HCT116 (cell line): Measurements from ENCODE around the gene GNG13.

ENCODE experiments used
- EGR1 ChIP-seq: IDR thresholded peaks from 2 replicates; pipeline ENCODE4 v1.6.1; 2012; ENCODE audit warnings: low read depth
- EZH2 ChIP-seq: fragments of 200-600 bp; sonication (generic); IDR thresholded peaks from 2 replicates; pipeline ENCODE4 v1.6.1; 2017; ENCODE audit warnings: antibody characterized with exemption, mixed run types
- EZH2phosphoT487 ChIP-seq: fragments of 200-600 bp; IDR thresholded peaks from 2 replicates; pipeline ENCODE4 v1.6.1; 2018; ENCODE audit warnings: antibody characterized with exemption, borderline replicate concordance
- FOSL1 ChIP-seq: IDR thresholded peaks from 2 replicates; pipeline ENCODE4 v1.6.1; 2012; ENCODE audit warnings: low read depth
- POLR2A ChIP-seq: IDR thresholded peaks from 2 replicates; pipeline ENCODE4 v1.7.0; 2011; ENCODE audit warnings: borderline replicate concordance; ENCODE audit not compliant: insufficient read depth, insufficient read length; ENCODE audit errors: extremely low read depth
- POLR2AphosphoS5 ChIP-seq: IDR thresholded peaks from 2 replicates; pipeline ENCODE4 v1.6.1; 2011; ENCODE audit warnings: mild to moderate bottlenecking, low read depth, low read length, moderate library complexity
- RAD21 ChIP-seq: IDR thresholded peaks from 2 replicates; pipeline ENCODE4 v1.6.1; 2012; ENCODE audit warnings: low read depth, mild to moderate bottlenecking
- SIN3A ChIP-seq: IDR thresholded peaks from 2 replicates; pipeline ENCODE4 v1.6.1; 2012; ENCODE audit warnings: low read depth
- SP1 ChIP-seq: IDR thresholded peaks from 2 replicates; pipeline ENCODE4 v1.6.1; 2012; ENCODE audit warnings: low read depth
- TCF7L2 ChIP-seq: IDR thresholded peaks from 2 replicates; pipeline ENCODE4 v1.7.0; 2011; ENCODE audit warnings: borderline replicate concordance, inconsistent platforms; ENCODE audit not compliant: insufficient read depth, insufficient read length; ENCODE audit errors: extremely low read depth
- TF ChIP-seq, protein P1 (sequence below), 3 experiments: fragments of 200-600 bp in 1 of 3; sonication (generic) in 1 of 3; IDR thresholded peaks in 2 of 3; conservative IDR thresholded peaks in 1 of 3; 2 replicates each; pipeline ENCODE4 v1.5.1; 2012 to 2017; ENCODE audit warnings: low read depth in 2 of 3, low read length in 2 of 3, antibody characterized with exemption in 1 of 3, borderline replicate concordance in 1 of 3, control low read depth in 1 of 3, mild to moderate bottlenecking in 1 of 3, mixed read lengths in 1 of 3, mixed run types in 1 of 3, moderate library complexity in 1 of 3; ENCODE audit not compliant: insufficient read depth in 1 of 3

DNA sequence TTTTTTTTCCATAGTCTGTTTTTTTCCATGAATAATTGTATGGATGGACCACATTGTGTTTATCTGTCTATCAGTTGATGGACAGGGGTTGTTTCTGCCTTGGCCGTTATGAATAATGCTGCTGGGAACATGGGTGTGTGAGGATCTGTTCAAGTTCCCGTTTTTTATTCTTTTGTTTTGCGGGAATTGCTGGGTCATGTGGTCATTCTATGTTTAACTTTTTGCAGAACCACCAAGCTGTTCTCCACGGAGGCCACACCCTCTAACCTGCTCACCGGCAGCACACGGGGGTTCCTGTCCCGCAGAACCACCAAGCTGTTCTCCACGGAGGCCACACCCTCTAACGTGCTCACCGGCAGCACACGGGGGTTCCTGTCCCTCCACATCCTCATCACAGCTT lies 45.9 kb downstream of the GNG13 start:
- TF ChIP-seq, protein P1, sequence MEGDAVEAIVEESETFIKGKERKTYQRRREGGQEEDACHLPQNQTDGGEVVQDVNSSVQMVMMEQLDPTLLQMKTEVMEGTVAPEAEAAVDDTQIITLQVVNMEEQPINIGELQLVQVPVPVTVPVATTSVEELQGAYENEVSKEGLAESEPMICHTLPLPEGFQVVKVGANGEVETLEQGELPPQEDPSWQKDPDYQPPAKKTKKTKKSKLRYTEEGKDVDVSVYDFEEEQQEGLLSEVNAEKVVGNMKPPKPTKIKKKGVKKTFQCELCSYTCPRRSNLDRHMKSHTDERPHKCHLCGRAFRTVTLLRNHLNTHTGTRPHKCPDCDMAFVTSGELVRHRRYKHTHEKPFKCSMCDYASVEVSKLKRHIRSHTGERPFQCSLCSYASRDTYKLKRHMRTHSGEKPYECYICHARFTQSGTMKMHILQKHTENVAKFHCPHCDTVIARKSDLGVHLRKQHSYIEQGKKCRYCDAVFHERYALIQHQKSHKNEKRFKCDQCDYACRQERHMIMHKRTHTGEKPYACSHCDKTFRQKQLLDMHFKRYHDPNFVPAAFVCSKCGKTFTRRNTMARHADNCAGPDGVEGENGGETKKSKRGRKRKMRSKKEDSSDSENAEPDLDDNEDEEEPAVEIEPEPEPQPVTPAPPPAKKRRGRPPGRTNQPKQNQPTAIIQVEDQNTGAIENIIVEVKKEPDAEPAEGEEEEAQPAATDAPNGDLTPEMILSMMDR (IDR thresholded peaks at IDR 0.05 in 2 of 3, conservative IDR thresholded peaks at IDR 0.05 in 1 of 3; ENCODE audit: borderline replicate concordance in 1 of 3, insufficient read depth in 1 of 3, low read depth in 2 of 3, low read length in 2 of 3), result no peak
- TF ChIP-seq FOSL1 (no peak), POLR2A (no peak), RAD21 (no peak), EZH2 (no peak), SIN3A (no peak), TCF7L2 (no peak), POLR2AphosphoS5 (no peak), EGR1 (no peak), SP1 (no peak), EZH2phosphoT487 (no peak)
